Fibroblast of the aortic adventitia (primary cell): ENCODE results near the gene GLMP. TPM values are rescaled to one million over a fixed set of nuclear protein-coding genes. Genes with fewer than 3 reads are reported as not detected.

Source experiments
- DNase-seq: peaks from one replicate; pipeline ENCODE4 v3.0.0-alpha.2; 2010; ENCODE audit warnings: low read depth
- H3K4me3 ChIP-seq: 2 replicates; pipeline ENCODE4 v1.5.1; 2011; ENCODE audit warnings: low read depth, mild to moderate bottlenecking, control low read depth, low read length, moderate library complexity
- CTCF ChIP-seq: IDR thresholded peaks from 2 replicates; pipeline ENCODE4 v1.5.1; 2011; ENCODE audit warnings: mild to moderate bottlenecking, low read length, control low read depth, inconsistent platforms; ENCODE audit not compliant: insufficient read depth
- total RNA-seq: library from RNA; depleted of rRNA; stranded (reverse); fragments of >200 nt; gene quantifications from 2 replicates; pipeline ENCODE4 v1.2.3, GENCODE V29; 2012; ENCODE audit warnings: low replicate concordance

The GLMP gene
- total RNA-seq, 1 donor, result 62.4 TPM

GRCh38 chr1:156246781-156247459 lies 48.6 kb downstream of the GLMP start:
- no peak overlapping the region for H3K4me3 ChIP-seq
- peak; percentile 18 for DNase-seq
- no peak for TF ChIP-seq CTCF

GRCh38 chr1:156246241-156246780 lies 49.2 kb downstream of the GLMP start:
- TF ChIP-seq CTCF, result no peak
- H3K4me3 ChIP-seq, result no peak overlapping the region
- no peak for DNase-seq

GRCh38 chr1:156245451-156246232 lies 49.8 kb downstream of the GLMP start:
- DNase-seq, result no peak
- no peak for TF ChIP-seq CTCF
- no peak overlapping the region for H3K4me3 ChIP-seq

- no peak overlapping the region for H3K4me3 ChIP-seq
- no peak for DNase-seq
- TF ChIP-seq CTCF, result no peak
Observed at GRCh38 chr1:156244712-156245111, 50.8 kb downstream of the GLMP start.

- no peak for TF ChIP-seq CTCF
- no peak for DNase-seq
Observed at GRCh38 chr1:156244126-156244525, 51.4 kb downstream of the GLMP start.

GRCh38 chr1:156242738-156243137 lies 52.7 kb downstream of the GLMP start:
- no peak for DNase-seq
- TF ChIP-seq CTCF, result no peak

More at GRCh38 chr1:156244126-156244525, 51.4 kb downstream of the GLMP start:
- no peak overlapping the region for H3K4me3 ChIP-seq

More at GRCh38 chr1:156242738-156243137, 52.7 kb downstream of the GLMP start:
- no peak overlapping the region for H3K4me3 ChIP-seq

Other genes starting within 250 kb of the GLMP start
- 8.5 and 22.0 TPM in 2 replicates for gene UBQLN4, start 241.9 kb downstream of the GLMP start, total RNA-seq
- 40.4 and 74.7 TPM in 2 replicates for gene LAMTOR2, start 240.9 kb downstream of the GLMP start, total RNA-seq
- not detected in 2 replicates for gene RAB25, start 234.5 kb downstream of the GLMP start, total RNA-seq
- 0.90 TPM in 2 replicates for gene MEX3A, start 213.2 kb downstream of the GLMP start, total RNA-seq
- gene LMNA, start 181.0 kb downstream of the GLMP start, total RNA-seq, result 502 and 1,039 TPM in 2 replicates
- 1.4 and 3.2 TPM in 2 replicates for gene SEMA4A, start 142.1 kb downstream of the GLMP start, total RNA-seq
- gene SLC25A44, start 101.6 kb downstream of the GLMP start, total RNA-seq, result 13.8 and 14.5 TPM in 2 replicates
- gene PMF1, start 82.7 kb downstream of the GLMP start, total RNA-seq, result 42.6 and 44.6 TPM in 2 replicates
- 0.18 TPM in 1 of 2 replicates, not detected in the other for gene BGLAP, start 53.5 kb downstream of the GLMP start, total RNA-seq
- gene PAQR6, start 47.6 kb downstream of the GLMP start, total RNA-seq, result 0.63 TPM in 1 of 2 replicates, not detected in the other
- 29.9 and 43.3 TPM in 2 replicates for gene SMG5, start 12.9 kb downstream of the GLMP start, total RNA-seq
- 1.4 and 2.1 TPM in 2 replicates for gene TMEM79, start 11.4 kb downstream of the GLMP start, total RNA-seq
- not detected in 2 replicates for gene VHLL, start 3.6 kb upstream of the GLMP start, total RNA-seq
- 96.6 and 284 TPM in 2 replicates for gene CCT3, start 42.6 kb upstream of the GLMP start, total RNA-seq
- not detected in 2 replicates for gene TSACC, start 42.8 kb upstream of the GLMP start, total RNA-seq
- gene RHBG, start 73.5 kb upstream of the GLMP start, total RNA-seq, result not detected in 2 replicates
- 6.0 and 11.6 TPM in 2 replicates for gene MEF2D, start 205.1 kb upstream of the GLMP start, total RNA-seq